GM12864 (cell line): ENCODE measurements around the gene NR3C2.

Experiments
- DNase-seq: peaks from one replicate; pipeline ENCODE4 v3.0.0-alpha.2; 2011; ENCODE audit warnings: low read depth
- H3K4me3 ChIP-seq: 2 replicates; pipeline ENCODE4 v1.5.1; 2011; ENCODE audit warnings: mild to moderate bottlenecking, low read depth, low read length, control low read depth
- CTCF ChIP-seq: IDR thresholded peaks from 2 replicates; pipeline ENCODE4 v1.5.1; 2011; ENCODE audit warnings: low read depth, mild to moderate bottlenecking, moderate library complexity, low read length, control low read depth, inconsistent platforms; ENCODE audit errors: missing control alignments

The NR3C2 gene

GRCh38 chr4:148061141-148061481, 381.1 kb downstream of the NR3C2 start:
- H3K4me3 ChIP-seq, result no peak overlapping the region
- no peak for TF ChIP-seq CTCF
- no peak for DNase-seq

DNA sequence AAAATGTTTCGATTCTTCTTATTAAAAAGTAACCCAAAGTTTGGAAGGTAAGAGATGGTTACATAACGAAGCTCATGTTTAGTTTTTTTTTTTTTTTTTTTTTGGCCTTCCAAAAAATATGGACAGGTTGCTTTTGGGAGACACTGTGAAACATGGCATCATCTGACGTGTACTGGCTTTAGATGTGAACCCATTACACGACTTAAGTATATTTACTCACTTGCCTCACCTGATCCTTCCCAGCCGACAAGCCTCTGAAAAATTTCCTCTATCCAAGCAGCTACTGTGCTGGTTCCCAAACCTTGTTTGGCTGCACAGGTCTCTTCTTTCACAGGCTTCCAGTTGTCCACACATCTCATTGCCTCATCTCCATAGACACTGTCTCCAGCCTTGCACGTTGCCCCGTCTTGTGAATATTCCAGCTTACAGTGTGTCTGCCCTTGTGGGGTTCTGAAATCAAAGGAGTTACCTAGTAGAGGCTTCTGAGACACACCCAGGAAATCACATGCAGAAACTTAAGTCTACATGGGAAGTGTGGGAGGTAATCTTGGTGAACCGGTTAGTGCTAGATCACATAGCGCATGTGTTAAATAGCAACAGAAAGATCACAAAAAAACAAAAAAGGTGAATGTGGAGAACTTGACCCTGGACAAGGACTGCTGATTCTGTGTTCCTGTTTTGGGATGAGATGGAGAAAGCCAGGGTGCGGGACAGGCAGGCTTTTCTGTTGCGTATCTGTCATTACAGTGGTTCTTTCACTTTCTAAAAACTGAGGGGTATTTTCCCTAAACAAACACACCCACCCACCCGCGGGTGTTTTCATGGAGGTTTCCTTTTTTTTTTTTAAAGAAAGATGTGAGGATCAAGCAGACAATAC, 381.7 kb downstream of the NR3C2 start:
- DNase-seq, result no peak
- H3K4me3 ChIP-seq, result no peak overlapping the region
- no peak for TF ChIP-seq CTCF

GRCh38 chr4:148059617-148060180, 382.5 kb downstream of the NR3C2 start:
- H3K4me3 ChIP-seq, result no peak overlapping the region
- TF ChIP-seq CTCF, result no peak
- no peak for DNase-seq

- DNase-seq, result no peak
- H3K4me3 ChIP-seq, result no peak overlapping the region
- TF ChIP-seq CTCF, result no peak
Measured at GRCh38 chr4:148057984-148058859, 384.0 kb downstream of the NR3C2 start.

- no peak for TF ChIP-seq CTCF
- no peak for DNase-seq
- no peak overlapping the region for H3K4me3 ChIP-seq
Measured at GRCh38 chr4:148057516-148057915, 384.7 kb downstream of the NR3C2 start.

DNA sequence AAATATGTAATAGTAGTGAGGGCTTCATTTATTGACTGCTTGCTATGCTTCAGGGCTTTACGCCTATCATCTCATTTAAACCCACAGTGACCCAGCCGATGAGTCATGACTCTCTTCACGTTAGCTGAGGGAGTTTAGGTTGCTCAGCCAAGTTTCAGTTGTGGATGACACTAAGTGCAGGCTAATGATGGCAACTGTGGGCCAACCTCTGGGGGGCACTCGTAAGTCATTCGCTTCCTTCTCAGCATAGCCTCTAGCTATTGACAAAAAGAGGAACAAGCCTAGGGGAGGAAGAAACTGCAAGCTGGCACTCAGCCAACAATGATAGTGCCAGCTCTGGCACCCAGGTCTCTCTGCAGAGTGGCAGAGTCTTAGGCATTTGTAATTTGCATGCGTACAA, 385.3 kb downstream of the NR3C2 start:
- H3K4me3 ChIP-seq, result no peak overlapping the region
- peak; percentile 91 for DNase-seq
- TF ChIP-seq CTCF, result peak; percentile 81
